Measurements from ENCODE around the gene IRX3.

Gene IRX3

DNA sequence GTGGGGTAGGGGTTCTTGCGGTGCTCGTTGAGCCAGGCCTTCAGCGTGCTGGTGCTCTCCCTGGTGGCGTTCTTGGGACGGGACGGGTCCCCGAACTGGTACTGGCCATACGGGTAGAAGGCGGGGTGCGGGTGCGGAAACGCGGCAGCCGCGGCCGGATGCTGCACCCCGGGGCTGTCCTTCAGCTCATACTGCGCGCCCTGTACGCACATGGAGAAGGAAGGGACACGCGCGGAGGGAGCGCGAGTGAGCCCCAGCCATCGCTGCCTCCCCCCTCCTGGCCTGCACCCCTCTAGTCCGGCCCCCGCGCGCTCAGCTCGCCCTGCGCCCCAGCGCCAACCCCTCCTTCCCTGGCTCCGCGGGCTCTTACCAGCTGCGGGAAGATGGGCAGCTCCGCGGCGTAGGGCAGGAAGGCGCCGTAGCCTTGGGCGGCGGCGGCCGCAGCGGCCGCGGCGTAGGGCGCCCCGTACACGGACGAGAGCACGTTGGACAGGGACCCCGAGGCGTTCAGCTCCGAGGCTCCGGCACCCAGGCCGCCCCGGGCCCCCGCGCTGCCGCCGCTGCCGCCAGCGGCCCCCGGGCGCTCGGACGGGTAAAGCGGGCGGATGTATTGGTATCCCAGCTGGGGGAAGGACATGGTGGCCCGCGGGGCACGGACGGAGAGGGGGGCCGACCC lies 1.0 kb downstream of the IRX3 start:
- no peaks in the 10 kb centered on the region for H3K36me3 ChIP-seq
- no peaks in the 10 kb centered on the region for H3K9me3 ChIP-seq
- TF ChIP-seq CTCF (IDR thresholded peaks at IDR 0.05; ENCODE audit: low read depth, low read length) = no peak
- no peak for DNase-seq
- no peaks in the 10 kb centered on the region for H3K4me1 ChIP-seq
- H3K27me3 ChIP-seq = peaks cover 80% of the 10 kb centered on the region
- H3K4me3 ChIP-seq (ENCODE audit: low read depth, low read length) = peak overlapping the region; percentile 32

GRCh38 chr16:54284931-54285413 lies 1.6 kb downstream of the IRX3 start:
- no peak for DNase-seq
- Histone ChIP-seq H3K36me3 (no peaks in the 10 kb centered on the region), H3K9me3 (no peaks in the 10 kb centered on the region), H3K4me1 (no peaks in the 10 kb centered on the region), H3K27me3 (peaks cover 76% of the 10 kb centered on the region), H3K4me3 (ENCODE audit: low read depth, low read length) (no peak overlapping the region)
- TF ChIP-seq CTCF (IDR thresholded peaks at IDR 0.05; ENCODE audit: low read depth, low read length) = no peak

- Histone ChIP-seq H3K27me3 (peaks cover 73% of the 10 kb centered on the region), H3K4me3 (ENCODE audit: low read depth, low read length) (no peak overlapping the region), H3K36me3 (no peaks in the 10 kb centered on the region), H3K4me1 (no peaks in the 10 kb centered on the region), H3K9me3 (no peaks in the 10 kb centered on the region)
- TF ChIP-seq CTCF (IDR thresholded peaks at IDR 0.05; ENCODE audit: low read depth, low read length) = no peak
- DNase-seq = no peak
These were observed 2.2 kb downstream of the IRX3 start for GRCh38 chr16:54284319-54284930.

DNA sequence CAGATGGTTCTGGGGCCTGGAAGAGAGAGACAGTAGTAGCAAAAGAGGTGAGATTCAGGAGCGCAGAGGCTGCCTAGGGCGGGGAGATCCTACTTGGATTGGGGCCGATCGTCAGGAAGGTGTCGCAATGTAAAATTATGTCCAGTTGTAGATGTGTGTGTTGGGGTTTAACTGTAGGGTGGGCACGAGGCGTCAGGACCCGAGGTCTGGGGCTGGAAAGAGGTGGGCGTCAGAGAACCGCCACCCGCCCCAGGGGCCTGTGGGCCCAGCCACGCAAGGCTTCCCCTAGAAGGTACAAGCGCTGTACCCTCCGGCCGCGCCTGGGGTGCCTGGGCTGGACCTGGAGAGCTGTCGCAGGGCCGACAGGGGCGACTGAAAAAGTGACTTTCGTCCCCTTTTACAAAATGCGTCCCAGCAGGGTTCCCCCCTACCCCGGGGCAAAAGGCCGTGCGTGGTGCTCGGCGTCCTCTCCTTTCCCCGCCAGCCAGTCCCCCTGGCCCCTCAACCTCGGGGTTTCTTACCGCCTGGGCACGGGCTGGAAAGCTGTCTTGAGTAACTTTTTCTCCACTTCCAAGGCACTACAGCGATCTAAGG lies 2.8 kb downstream of the IRX3 start:
- Histone ChIP-seq H3K4me3 (ENCODE audit: low read depth, low read length) (no peak overlapping the region), H3K36me3 (no peaks in the 10 kb centered on the region), H3K27me3 (peaks cover 67% of the 10 kb centered on the region), H3K9me3 (no peaks in the 10 kb centered on the region), H3K4me1 (no peaks in the 10 kb centered on the region)
- DNase-seq = no peak
- TF ChIP-seq CTCF (IDR thresholded peaks at IDR 0.05; ENCODE audit: low read depth, low read length) = no peak

- no peak for TF ChIP-seq CTCF (IDR thresholded peaks at IDR 0.05; ENCODE audit: low read depth, low read length)
- no peak for DNase-seq
- Histone ChIP-seq H3K4me3 (ENCODE audit: low read depth, low read length) (no peak overlapping the region), H3K36me3 (no peaks in the 10 kb centered on the region), H3K9me3 (no peaks in the 10 kb centered on the region), H3K27me3 (peaks cover 63% of the 10 kb centered on the region), H3K4me1 (no peaks in the 10 kb centered on the region)
These were observed 3.5 kb downstream of the IRX3 start for GRCh38 chr16:54282928-54283724.
